ENCODE measurements around the gene TIMD4. TPM values are rescaled to one million over a fixed set of nuclear protein-coding genes. Genes with fewer than 3 reads are reported as not detected.

The TIMD4 gene
- total RNA-seq = 1 to 10 TPM; 2.6 to 3.6 (median 3.0) TPM
- total RNA-seq (2013) = 2.1 TPM

- H3K4me3 Mint-ChIP-seq = no peak within 1 kb of the TSS
- Histone ChIP-seq H3K9me3 (ENCODE audit: control insufficient read depth, insufficient read depth, low read length) (no peaks in the 10 kb centered on the region), H3K4me3 (ENCODE audit: low read length) (no peak within 1 kb of the TSS), H3K4me1 (ENCODE audit: control insufficient read depth, insufficient read depth, low read length) (no peaks in the 10 kb centered on the region), H3K27me3 (ENCODE audit: control insufficient read depth, insufficient read depth, low read length) (no peaks in the 10 kb centered on the region), H3K36me3 (ENCODE audit: control insufficient read depth, insufficient read depth, low read length) (no peaks in the 10 kb centered on the region), H3K27ac (ENCODE audit: low read length) (no peak within 1 kb of the TSS)
- WGBS (ENCODE audit: insufficient coverage) = 100% methylated on average over 3 of the region's 4 CpGs
- H3K4me1 Mint-ChIP-seq = peaks cover 0 to 20% of the 10 kb centered on the region in 2 donors
- ATAC-seq (no peak), DNase-seq (no peak)
- H3K27ac Mint-ChIP-seq = no peak within 1 kb of the TSS
- peaks cover 0 to under 1% of the 10 kb centered on the region in 2 donors for H3K27me3 Mint-ChIP-seq (ENCODE audit: low read depth in 2 of 2)
- H3K36me3 Mint-ChIP-seq = no peaks in the 10 kb centered on the region
- intact Hi-C loops (cut with micrococcal nuclease) = no loop called here
- TF ChIP-seq CTCF (IDR thresholded peaks at IDR 0.05) = no peak
- H3K9me3 Mint-ChIP-seq = no peaks in the 10 kb centered on the region
These were observed at the start of gene TIMD4 for GRCh38 chr5:156963125-156963524. TIMD4 (minus strand) TSS chr5:156963226; CDS start chr5:156963198, 28 bp downstream.

GRCh38 chr5:157006262-157006661 lies 43.2 kb upstream of the TIMD4 start:
- intact Hi-C loops (cut with micrococcal nuclease) = no loop called here
- ATAC-seq (no peak), DNase-seq (no peak)
- Mint-ChIP-seq H3K27ac (no peak overlapping the region), H3K36me3 (peaks cover 15% of the 10 kb centered on the region), H3K4me3 (no peak overlapping the region), H3K9me3 (peaks cover 0 to 3% of the 10 kb centered on the region in 2 donors), H3K4me1 (peaks cover 16 to 19% of the 10 kb centered on the region in 2 donors), H3K27me3 (ENCODE audit: low read depth in 2 of 2) (peaks cover 0 to 5% of the 10 kb centered on the region in 2 donors)
- no peaks in the 10 kb centered on the region for H3K36me3 ChIP-seq (ENCODE audit: control insufficient read depth, insufficient read depth, low read length)
- peaks cover 5% of the 10 kb centered on the region for H3K9me3 ChIP-seq (ENCODE audit: control insufficient read depth, insufficient read depth, low read length)
- WGBS (ENCODE audit: insufficient coverage) = 87% methylated on average over 2 of the region's 2 CpGs
- H3K27me3 ChIP-seq (ENCODE audit: control insufficient read depth, insufficient read depth, low read length) = no peaks in the 10 kb centered on the region
- TF ChIP-seq CTCF (IDR thresholded peaks at IDR 0.05) = no peak
- no peaks in the 10 kb centered on the region for H3K4me1 ChIP-seq (ENCODE audit: control insufficient read depth, insufficient read depth, low read length)
- no peak overlapping the region for H3K4me3 ChIP-seq (ENCODE audit: low read length)
- H3K27ac ChIP-seq (ENCODE audit: low read length) = no peak overlapping the region

- Mint-ChIP-seq H3K27ac (peak overlapping the region in 1 of 2 donors; percentile 24), H3K27me3 (ENCODE audit: low read depth in 2 of 2) (peaks cover 0 to 5% of the 10 kb centered on the region in 2 donors), H3K4me3 (no peak overlapping the region), H3K36me3 (peaks cover 24% of the 10 kb centered on the region), H3K9me3 (peaks cover 0 to 6% of the 10 kb centered on the region in 2 donors), H3K4me1 (peaks cover 16 to 19% of the 10 kb centered on the region in 2 donors)
- Histone ChIP-seq H3K27ac (ENCODE audit: low read length) (no peak overlapping the region), H3K36me3 (ENCODE audit: control insufficient read depth, insufficient read depth, low read length) (no peaks in the 10 kb centered on the region), H3K4me1 (ENCODE audit: control insufficient read depth, insufficient read depth, low read length) (no peaks in the 10 kb centered on the region), H3K4me3 (ENCODE audit: low read length) (no peak overlapping the region), H3K9me3 (ENCODE audit: control insufficient read depth, insufficient read depth, low read length) (peaks cover 5% of the 10 kb centered on the region), H3K27me3 (ENCODE audit: control insufficient read depth, insufficient read depth, low read length) (no peaks in the 10 kb centered on the region)
- TF ChIP-seq CTCF (IDR thresholded peaks at IDR 0.05) = no peak
- DNase-seq (no peak), ATAC-seq (peak; percentile 46 to 65 (median 52))
- intact Hi-C loops (cut with micrococcal nuclease) = no loop called here
These were observed 42.0 kb upstream of the TIMD4 start for GRCh38 chr5:157004893-157005551.

- TF ChIP-seq CTCF (IDR thresholded peaks at IDR 0.05) = no peak
- Histone ChIP-seq H3K27ac (ENCODE audit: low read length) (no peak overlapping the region), H3K4me3 (ENCODE audit: low read length) (no peak overlapping the region), H3K36me3 (ENCODE audit: control insufficient read depth, insufficient read depth, low read length) (no peaks in the 10 kb centered on the region), H3K9me3 (ENCODE audit: control insufficient read depth, insufficient read depth, low read length) (no peaks in the 10 kb centered on the region), H3K27me3 (ENCODE audit: control insufficient read depth, insufficient read depth, low read length) (no peaks in the 10 kb centered on the region), H3K4me1 (ENCODE audit: control insufficient read depth, insufficient read depth, low read length) (no peaks in the 10 kb centered on the region)
- 76% methylated on average over 4 of the region's 4 CpGs for WGBS (ENCODE audit: insufficient coverage)
- H3K4me1 Mint-ChIP-seq = peaks cover 4 to 7% of the 10 kb centered on the region in 2 donors
- intact Hi-C loops (cut with micrococcal nuclease) = no loop called here
- H3K9me3 Mint-ChIP-seq = peaks cover 2 to 6% of the 10 kb centered on the region in 2 donors
- H3K27ac Mint-ChIP-seq = peak overlapping the region in 1 of 2 donors; percentile 21
- no peak for ATAC-seq
- DNase-seq = no peak
- peaks cover 6% of the 10 kb centered on the region for H3K36me3 Mint-ChIP-seq
- peaks cover 0 to 4% of the 10 kb centered on the region in 2 donors for H3K27me3 Mint-ChIP-seq (ENCODE audit: low read depth in 2 of 2)
- H3K4me3 Mint-ChIP-seq = no peak overlapping the region
These were observed 28.7 kb upstream of the TIMD4 start for GRCh38 chr5:156991714-156992113.
